DND-41 (cell line): ENCODE measurements around the gene ARHGEF17.

Experiments
- CTCF ChIP-seq: IDR thresholded peaks from 2 replicates; pipeline ENCODE4 v1.5.1; 2012; ENCODE audit warnings: borderline replicate concordance, low read length, moderate library complexity, mild to moderate bottlenecking; ENCODE audit not compliant: poor library complexity, severe bottlenecking; ENCODE audit errors: extremely low read depth
- EZH2 ChIP-seq: IDR thresholded peaks from 3 replicates; pipeline ENCODE4 v1.6.1; 2012; ENCODE audit warnings: borderline replicate concordance, low read depth, mild to moderate bottlenecking, moderate library complexity, low read length, inconsistent platforms; ENCODE audit not compliant: severe bottlenecking

- TF ChIP-seq CTCF (no peak), EZH2 (no peak)
Measured at GRCh38 chr11:73283276-73284000, 24.6 kb upstream of the ARHGEF17 start.
